DMS153 (cell line): ENCODE results near the gene ALKBH8.
"Not testable (repeated sequence)": the region's sequence is repeated elsewhere in the genome, so short reads cannot be mapped to it uniquely, and the experiment has no call there.

ENCODE experiments used
- DNase-seq: peaks from one replicate; lab custom pipeline; 2025; lab: John Stamatoyannopoulos, UW

ALKBH8 gene

DNA sequence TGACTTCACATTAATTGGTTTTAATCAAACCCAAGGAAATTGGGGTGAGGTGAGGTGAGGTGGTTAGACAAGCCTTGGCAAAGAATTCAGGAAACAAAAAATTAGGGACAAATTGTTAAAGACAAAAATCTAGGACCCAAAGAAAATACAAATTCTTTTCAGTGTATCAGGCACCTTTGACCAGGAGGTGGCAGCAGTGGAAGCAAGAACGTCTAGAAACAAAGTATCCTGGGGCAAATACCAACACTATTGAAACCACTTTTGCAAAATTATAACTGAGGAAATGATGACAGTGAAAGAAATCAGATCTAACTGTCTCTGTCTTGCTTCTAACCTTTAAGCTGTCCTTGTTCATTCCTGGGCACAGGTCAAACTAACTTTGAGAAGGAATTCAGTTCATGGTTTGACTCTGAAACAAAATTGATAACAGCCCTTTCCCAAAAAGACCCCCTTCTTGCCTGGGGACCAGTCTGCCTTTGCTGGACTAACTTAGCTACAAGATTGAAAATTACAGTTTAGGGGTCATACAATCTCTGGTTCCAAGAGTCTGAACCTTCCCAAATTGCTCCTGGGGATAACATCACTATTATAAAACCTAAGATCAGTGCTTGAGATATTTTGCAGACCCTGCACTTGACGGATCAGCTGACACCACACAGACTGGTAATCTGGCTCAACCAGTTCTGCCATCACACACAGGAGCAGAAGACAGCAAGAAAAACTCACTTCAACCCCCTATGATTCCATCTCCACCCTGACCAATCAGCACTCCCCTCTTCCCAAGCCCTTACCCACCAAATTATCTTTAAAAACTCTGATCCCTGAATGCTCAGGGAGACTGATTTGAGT lies 11.2 kb upstream of the ALKBH8 start:
- not testable (repeated sequence) for DNase-seq

DNA sequence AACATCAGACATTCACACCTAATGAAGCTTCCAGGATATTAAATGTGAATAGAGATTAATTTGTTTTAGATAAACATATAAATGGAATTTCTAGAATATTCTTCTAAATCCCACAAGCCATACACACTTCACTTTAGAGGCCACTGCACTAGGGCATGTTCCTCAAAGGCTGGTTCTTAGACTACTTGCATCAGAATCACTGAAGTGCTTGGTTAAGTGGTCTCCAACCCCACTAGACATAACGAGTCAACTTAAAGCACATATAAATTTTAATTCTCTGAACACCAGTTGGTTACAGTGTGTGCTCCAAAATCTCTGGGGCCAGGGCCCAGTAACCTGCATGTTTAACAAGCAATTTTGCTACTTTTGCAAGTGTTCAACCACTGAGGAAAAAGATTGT lies 7.9 kb upstream of the ALKBH8 start:
- no peak for DNase-seq

DNA sequence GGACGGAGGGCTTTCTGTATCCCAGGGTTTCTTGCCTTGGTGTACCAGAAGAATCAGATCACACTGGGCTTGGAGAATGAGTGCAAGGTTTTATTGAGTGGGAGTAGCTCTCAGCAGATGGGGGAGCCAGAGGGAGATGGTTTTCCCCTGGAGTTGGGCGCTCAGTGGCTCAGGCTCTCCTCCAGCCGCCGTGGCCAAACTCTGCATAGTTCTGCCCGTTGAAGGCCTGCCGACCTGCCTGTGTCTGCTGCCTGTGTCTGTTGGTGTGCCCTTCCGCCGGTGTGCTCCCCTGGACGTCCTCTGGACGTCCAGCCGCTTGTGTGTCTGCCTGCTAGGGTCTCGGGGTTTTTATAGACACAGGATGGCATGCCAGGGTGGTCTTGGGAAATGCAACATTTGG lies 4.5 kb upstream of the ALKBH8 start:
- no peak for DNase-seq

DNA sequence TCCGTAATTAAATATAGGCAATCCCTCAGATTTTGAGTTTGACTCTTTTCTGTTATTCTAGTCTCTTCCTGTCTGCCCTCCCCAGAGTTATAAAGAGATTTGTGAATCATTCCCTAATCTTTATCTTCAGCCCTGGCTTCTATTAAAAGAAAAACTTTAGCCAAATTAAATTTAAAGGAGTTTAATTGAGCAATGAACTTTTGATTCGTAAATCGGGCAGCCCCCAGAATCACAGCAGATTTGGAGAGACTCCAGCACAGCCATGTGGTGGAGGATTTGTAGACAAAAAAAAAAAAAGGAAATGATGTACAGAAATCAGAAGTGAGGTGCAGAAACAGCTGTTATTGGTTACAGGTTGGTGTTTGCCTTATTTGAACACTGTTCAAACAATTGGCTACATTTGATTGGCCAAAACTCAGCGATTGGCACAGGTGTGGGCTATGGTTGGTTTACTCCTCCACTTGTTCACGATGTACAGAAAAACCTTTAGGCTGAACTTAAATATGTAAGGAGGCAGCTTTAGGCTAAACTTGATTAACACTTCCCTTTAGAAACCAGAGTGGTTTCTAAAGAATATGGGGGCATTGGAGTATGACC lies 2.3 kb upstream of the ALKBH8 start:
- no peak for DNase-seq

DNA sequence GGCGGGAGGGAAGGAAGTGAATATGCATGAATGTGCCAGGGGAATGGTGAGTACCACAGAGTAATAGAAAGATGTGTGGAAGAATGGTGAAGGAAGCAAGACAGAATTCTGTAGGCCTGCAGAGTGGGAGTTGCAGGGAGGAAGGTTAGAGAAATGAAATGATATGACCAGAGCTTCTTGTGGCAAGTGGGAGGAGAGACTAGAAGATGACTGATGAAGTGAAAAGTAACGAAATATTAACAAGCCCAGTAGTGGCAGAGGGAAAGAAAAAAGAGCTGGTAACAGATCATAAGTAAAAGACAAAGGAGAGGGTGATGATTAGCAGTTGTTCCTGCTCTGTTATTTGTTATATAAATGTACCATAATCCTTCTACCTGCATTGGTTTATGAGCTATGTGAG lies 1.0 kb upstream of the ALKBH8 start:
- DNase-seq: no peak

DNA sequence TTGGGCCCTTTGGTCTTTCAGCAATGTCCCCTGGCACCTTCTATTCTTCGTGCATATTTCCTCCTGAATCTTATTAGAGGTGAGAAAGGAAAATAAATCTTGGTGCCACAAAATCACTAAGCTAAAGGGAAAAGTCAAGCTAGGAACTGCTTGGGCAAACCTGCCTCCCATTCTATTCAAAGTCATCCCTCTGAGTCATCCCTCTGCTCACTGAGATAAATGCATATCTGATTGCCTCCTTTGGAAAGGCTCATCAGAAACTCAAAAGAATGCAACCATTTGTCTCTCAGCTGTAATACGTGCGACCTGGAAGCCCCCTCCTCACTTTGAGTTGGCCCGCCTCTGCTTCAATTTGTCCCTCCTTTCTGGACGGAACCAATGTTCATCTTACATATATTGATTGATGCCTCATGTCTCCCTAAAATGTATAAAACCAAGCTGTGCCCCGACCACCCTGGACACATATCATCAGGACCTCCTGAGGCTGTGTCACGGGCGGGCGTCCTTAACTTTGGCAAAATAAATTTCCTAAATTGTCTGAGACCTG lies 493 bp upstream of the ALKBH8 start:
- not testable (repeated sequence) for DNase-seq

DNA sequence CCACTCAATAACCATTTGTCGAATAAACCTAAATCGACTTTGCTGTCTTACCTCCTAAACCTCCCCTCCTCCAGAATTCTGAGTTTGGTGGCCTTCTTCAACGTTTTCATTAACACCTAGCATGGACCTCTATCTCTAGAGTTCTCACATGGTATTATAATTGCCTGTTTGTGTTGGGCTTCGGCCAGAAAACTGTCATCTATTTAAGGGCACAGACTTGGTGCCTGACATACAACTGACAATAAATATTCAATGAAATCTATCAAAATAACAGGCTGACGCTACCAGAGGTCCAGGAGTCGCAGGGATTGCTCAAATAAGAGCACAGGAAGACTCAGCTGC lies 687 bp downstream of the ALKBH8 start:
- DNase-seq: no peak

DNA sequence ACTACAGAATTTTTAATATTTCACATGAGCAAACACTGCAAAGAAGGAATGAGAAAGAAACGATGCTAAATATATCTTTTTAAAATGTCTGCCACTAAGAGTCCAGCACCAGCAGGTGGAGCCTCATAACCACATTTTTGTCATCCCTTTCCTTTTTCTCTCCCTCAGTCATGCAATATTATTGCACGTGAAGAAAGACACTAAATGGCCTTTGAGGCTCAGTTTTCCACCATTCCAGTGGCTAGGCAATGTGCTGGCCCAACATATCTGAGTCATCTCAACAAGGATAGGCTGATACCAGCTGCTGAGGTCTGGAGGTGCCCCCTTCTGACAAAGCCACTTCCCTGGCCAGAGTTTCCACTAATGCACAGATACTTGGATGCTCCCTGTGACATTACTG lies 1.8 kb downstream of the ALKBH8 start:
- DNase-seq: peak; percentile 8

DNA sequence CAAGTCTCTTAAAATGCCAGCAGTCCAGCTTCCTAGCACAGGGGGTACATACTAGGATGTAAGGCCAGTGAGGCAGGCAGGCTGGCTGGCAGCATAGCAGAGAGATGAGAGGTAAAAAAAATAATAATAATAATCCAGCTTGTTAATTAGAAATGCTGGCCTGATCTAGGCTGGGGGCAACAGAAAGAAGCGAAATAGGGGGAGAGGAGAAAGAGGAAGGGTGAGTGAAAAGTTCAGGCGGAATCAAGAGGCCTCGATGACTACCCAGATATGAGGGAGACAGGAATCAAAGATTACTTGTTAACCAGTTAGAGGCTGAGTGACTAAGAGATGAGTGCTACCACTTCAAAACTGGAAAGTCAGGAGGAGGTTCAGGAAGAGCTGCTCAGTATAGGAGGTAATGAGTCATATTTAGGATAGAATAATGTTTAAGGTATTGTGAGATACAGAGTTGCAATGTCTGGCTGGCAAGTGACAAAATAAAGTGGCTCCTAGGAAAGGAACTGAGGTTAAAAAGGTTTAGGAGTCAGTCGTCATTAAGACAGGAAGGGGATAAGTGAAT lies 2.8 kb downstream of the ALKBH8 start:
- no peak for DNase-seq

DNA sequence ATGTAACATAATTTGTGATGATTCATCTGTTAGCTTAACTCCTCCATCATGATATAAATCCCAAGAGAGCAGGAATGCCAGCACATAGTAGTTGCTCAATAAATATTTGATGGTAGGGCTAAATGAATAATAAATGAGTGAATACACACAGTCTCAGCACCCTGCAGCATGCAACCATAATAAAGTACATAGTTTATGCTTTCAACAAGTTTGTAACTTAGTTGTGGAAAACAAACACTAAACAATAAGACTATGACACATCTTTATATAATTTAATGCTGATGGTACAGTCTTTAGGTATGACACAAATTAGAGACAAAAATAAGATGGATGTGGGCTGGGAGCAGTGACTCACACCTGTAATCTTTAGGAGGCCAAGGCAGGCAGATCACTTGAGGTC lies 3.8 kb downstream of the ALKBH8 start:
- no peak for DNase-seq

DNA sequence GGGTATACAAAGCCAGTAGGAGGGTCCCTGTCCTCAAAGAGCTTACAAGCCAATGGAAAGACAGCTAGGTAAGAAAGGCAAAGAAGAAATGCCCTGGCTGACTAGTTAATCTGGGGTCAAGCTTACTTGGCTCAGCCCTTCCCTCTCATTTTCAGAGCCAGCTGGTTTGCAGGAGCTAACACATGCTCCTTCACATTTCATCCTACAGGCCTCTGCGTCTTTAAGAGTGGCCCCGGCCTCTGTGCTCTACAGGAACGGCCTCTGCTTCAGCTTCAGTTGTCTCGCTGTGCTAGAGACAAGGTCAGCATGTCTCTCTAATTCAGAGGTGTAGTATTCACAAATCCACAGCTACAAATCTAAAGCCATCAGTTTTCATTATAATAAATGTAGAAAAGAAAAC lies 15.2 kb downstream of the ALKBH8 start:
- DNase-seq: no peak

DNA sequence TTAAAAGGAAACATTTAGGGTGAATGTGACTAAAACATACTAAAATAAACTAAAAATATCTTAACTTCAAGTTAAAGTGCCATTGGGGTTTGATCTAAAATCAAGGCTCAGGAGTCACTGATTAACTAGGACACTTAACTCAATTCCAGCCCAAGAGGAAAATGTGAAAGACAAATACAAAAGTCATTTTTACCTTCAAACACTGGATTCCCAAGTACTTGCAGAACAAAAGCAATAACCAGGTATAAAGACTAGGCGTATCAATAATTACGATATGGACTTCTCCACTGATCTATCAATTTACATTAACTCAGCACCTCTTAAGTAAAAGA lies 15.6 kb downstream of the ALKBH8 start:
- DNase-seq: no peak

DNA sequence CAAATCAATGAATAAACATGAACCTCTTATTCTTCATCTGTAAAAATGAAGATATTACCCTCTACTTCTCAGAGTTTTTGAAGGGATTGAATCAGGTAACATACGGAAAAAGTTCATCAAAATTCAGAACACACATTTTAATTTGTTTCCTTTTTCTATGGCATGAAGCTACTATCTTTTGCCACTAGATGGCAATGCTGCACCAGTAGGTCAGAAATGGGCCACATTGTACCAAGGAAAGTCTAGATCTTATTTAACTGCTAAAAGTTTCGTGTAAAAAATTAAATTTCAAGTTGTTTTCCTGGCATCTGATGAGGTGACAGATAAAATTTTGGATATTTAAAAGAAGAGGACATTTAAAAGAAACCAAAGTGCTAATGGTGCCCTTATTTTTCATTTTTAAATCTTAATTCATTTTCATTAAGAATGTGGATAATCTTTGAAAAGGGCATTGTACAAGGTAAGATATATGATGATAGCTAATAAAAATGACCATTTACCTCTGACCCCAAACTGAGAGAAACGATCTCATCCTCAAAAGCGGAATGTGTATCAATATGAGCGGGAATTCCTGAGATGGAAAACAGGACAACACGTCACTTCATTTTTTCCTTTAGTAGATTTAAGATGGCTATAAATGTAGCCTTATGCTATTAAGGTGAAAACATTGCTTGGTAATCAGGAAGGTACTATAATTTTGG lies 16.1 kb downstream of the ALKBH8 start:
- no peak for DNase-seq

DNA sequence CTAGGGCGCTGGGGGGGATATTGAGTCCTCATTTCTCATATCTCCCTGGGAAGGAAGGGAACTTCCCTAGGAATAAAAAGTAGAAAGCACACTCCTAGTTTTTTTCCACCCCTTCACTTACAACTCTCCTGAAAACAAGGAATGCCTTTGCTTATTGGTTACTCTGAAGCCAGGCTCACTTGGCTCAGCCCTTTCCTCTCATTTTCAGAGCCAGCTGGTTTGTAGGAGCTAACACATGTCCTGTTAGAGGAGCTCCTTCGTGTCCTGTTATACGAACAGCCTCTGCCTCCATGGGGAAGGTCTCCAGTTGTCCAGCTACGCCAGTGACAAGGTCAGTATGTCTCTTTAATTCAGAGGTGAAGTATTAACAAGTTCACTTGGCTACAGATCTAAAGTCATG lies 17.6 kb downstream of the ALKBH8 start:
- no peak for DNase-seq

DNA sequence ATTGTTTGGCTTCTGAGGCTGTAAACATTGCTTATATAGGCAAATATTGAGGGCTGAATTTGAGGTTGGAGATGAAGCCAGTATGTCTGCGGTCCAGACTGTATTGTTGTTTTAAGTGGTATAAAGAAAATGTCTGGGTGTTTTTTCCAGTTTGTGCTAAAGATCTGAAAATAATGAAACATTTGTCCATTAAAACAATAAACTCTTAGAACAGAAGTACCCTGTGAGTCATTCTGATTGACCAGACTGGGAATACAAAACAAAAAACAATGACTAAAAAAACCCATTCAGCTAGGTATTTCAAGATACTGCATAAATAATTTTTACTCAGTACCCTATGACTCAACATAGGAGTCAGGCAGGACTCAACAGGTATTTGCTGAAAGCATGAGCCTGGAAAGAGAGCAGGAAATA lies 20.4 kb downstream of the ALKBH8 start:
- no peak for DNase-seq

DNA sequence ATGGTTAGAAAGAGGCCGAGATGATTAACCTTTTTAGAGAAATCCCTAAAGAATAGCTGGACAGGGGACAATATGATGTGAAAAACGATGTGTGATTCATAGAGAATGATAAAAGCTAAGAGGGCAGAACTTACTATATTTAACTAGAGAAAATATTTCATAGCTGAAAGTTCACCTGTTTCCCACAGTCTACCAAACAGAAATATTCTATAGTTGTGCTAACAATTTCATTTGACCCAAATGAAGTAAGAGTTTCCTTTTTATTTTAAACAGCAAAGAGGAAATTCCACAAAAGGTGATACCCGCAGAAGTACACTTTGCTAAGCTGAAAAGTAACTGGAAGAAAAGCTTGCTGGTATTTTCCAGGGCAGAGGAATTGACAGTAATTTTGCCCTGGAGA lies 26.7 kb downstream of the ALKBH8 start:
- no peak for DNase-seq

DNA sequence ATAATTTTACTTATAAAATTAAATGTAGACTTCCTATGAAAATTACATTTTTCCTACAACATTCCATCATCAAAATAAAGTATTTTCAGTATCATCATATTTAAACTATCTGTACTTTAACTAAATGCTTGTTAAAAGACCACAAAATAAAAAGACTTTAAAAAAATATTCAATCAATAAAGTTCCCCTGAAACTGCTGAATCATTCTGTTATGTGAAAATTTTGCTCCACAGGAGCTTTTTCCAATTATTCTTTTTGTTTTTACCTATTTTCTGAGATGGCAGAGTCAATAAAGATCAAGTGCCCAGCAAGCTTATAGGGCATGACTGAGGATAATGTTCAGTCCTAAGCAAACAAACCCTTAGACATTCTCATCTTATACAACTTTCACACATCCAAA lies 27.3 kb downstream of the ALKBH8 start:
- no peak for DNase-seq

DNA sequence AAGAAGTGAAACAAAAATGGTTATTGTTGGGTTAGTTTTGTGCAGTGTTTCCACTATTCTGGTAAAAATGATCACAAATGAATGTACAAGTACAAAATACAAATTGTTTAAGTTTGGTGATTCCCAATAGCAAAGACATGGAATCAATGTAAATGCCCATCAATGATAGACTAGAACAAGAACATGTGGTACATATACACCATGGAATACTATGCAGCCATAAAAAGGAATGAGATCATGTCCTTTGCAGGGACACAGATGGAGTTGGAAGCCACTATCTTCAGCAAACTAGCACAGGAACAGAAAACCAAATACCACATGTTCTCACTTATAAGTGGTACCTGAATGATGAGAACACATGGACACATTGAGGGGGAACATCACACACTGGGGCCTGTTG lies 28.4 kb downstream of the ALKBH8 start:
- not testable (repeated sequence) for DNase-seq

DNA sequence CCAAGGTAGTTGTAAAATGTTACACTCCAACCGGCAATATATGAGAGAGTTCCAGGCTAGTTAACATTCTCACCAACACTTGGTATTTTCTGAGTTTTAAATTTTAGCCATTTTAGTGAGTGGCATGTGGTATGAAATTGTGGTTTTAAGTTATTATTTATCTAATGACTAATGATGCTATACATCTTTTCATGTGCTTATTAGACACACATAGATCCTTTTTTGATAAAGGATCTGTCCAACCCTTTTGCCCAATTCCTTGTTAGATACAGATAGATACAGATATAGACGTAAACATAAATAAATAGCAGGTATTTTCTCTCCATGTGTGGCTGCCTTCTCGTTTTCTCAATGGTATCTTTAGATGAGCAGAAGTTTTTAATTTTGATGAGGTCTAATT lies 39.3 kb downstream of the ALKBH8 start:
- no peak for DNase-seq

DNA sequence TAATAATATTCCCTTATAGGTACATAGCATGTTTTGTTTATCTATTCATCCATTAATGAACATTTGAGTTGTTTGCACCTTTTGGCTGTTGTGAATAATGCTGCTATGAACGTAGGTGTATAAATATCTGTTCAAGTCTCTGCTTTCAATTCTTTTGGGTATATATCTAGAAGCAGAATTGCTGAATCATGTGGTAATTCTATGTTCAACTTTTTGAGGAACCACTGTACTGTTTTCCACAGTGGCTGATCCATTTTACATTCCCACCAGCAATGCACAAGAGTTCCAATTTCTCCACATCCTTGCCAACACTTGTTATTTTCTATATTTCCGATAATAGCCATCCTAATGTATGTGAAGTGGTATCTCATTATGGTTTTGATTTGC lies 56.7 kb downstream of the ALKBH8 start:
- no peak for DNase-seq

DNA sequence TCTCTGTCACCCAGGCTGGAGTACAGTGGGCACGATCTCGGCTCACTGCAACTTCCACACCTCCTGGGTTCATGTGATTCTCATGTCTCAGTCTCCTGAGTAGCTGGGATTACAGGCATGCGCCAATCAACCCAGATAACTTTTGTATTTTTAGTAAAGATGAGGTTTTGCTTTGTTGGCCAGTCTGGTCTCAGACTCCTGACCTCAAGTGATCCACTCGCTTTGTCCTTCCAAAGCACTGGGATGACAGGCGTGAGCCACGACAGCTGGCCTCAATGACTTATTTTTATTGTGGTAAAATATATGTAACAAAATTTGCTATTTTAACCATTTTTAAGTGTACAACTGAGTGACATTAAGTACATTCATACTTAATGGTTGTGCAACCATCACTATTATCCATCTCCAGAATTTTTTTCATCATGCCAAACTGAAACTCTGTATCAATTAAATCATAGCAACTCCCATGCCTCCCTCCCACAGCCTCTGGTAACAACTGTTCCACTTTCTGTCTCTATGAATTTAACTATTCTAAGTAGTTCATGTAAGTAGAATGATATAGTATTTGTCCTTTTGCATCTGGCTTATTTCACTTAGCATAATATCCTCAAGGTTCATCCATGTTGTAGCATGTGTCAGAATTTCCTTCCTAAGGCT lies 57.2 kb downstream of the ALKBH8 start:
- no peak for DNase-seq

DNA sequence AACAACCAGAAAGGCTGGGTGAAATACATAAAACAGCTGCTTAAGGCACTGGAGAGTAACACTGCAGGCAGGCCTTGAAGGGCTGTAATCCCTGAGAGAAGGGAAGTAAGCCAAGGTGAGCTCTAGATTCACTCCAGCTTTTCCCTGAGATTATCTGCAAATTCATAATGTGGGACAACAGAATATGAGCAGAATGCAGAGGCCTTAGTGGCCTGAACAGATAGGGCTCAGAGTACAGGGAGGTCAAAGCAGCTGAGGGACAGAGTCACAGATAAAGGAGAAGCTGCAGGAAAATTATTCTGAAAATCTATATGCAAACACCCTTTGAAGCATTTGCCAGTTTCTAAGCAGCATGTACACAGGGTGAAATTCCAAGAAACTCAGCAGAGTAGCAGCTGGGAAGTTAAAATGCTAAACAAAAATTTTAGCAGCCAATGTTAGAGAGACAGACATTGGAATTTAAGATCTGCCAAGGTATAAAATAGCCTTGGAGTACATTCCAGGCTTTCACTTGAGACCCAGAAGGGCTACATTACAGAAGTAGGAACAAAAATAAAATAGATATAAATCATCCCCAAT lies 59.8 kb downstream of the ALKBH8 start:
- no peak for DNase-seq
